HG03469 (cell line): Measurements from ENCODE around the gene ERC2.

Source experiments
- ATAC-seq: cut with Tn5 transposase; IDR thresholded peaks from one replicate; pipeline ENCODE4 v1.9.1; 2021; ENCODE audit warnings: mild to moderate bottlenecking, moderate library complexity, moderate number of reproducible peaks; ENCODE audit not compliant: unreplicated experiment

The ERC2 gene

DNA sequence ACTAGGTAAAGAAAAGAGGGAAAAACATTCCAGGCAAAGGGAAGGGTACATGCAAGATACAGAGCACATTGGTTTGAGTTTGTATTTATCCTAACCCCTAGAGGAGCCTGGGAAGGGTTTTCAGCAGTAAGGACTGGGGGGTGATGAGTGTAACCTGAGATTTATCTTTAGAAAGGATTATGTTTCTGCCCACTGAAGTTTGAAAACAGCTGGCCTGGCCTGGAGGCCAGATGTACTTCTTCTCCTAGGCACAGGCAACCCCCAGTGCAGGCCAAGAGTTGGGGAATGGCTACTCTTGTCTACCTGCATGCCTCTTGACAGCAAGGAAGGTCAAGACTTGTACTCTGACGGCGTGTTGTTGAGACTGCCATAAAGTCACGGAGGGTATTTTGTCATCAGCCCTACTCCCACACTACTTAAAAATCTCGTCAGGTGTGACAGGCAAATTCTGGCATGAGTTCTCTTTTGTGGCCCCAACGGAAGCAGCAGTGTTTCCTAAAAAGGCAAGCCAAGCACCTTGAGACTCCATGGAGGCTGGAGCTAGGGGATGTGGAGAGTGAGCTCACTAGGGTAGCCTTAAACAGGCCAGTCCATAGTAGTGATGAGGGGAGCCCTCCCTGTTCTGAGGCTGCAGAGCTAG, 739.7 kb downstream of the ERC2 start:
- ATAC-seq, result no peak

DNA sequence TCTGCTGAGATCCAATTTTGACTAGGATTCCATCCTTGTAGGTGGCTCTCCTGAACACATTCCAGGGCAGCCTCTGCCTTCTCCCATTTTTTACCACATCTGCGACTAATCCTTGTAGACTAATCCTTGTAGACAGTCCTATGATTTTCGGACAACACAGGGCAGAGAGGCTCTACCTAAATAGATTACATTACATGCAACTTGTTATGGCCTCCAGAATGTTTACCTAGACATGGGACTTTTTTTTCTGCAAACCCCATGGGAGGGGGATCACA, 741.8 kb downstream of the ERC2 start:
- ATAC-seq, result no peak

DNA sequence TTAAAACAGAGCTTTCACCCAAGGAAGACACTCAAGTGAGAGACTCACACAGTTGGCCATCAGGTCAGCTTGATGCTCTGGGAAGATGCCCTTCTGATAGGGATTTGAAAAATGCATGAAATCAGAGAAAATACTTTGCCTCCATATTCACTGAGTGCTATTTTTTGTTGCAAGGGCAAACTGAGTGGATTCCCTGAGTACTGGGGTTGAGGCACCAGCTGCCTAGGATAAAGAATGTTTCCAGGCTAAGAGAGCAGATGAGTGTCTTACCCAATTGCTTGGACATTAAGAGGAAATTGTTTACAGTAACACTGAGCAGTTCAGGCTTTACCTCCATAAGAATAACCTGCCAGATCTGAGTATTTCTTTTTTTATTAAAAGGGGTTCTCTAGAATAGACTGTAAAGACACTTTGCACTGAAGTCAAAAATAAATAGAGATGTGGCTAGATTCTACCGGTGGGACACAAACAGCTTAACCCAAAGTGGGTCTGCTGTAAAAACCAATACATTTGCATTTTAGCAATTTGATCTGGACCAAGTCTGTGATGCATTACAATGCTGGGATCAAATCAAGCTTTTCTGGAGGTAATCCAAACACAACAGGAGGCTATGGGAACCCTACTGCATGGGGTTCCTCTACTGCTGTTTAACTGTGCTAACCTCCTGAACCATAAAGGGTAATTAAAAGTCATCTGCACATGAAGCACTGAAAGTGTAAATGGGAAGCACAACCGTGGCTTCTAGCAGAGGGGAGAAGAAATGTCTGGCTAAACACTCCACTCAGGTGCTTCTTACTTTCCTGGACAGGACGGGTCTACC, 742.4 kb downstream of the ERC2 start:
- no peak for ATAC-seq

DNA sequence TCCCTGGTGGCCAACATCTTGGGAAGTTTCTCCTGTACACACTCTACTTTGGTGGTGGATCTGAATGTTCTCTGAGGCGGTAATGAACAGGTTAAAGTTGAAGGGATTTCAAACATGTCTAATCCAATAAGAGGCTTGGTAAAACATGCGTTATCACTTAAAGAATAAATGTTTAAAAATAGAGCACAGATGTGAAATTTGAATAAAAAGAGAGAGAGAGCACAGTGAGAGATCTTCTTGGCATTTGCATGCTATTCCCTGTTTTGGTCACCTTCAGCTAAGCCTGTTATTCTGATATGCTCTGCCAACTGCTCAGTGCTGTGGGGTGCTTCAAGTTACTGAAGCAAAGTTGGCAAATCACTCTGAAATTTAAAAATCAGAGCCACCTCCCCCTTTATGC, 743.4 kb downstream of the ERC2 start:
- peak; percentile 69 for ATAC-seq

DNA sequence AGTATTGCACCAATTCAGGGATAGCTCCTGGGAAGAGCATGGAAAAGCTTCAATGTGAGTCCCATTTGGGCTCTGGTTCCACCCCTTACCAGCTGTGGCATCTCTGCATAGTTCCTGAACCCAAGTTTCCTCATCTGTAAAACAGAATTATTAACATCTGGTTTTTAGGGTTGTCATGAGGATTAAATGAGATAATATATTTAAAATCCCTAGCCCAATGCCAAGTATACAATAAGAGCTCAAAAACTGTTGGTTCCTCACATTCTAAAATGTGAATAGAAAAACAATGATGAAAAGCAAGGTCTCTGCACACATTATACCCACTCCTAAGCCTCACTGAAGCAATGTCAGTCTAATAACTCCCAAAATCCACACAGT, 743.9 kb downstream of the ERC2 start:
- no peak for ATAC-seq

DNA sequence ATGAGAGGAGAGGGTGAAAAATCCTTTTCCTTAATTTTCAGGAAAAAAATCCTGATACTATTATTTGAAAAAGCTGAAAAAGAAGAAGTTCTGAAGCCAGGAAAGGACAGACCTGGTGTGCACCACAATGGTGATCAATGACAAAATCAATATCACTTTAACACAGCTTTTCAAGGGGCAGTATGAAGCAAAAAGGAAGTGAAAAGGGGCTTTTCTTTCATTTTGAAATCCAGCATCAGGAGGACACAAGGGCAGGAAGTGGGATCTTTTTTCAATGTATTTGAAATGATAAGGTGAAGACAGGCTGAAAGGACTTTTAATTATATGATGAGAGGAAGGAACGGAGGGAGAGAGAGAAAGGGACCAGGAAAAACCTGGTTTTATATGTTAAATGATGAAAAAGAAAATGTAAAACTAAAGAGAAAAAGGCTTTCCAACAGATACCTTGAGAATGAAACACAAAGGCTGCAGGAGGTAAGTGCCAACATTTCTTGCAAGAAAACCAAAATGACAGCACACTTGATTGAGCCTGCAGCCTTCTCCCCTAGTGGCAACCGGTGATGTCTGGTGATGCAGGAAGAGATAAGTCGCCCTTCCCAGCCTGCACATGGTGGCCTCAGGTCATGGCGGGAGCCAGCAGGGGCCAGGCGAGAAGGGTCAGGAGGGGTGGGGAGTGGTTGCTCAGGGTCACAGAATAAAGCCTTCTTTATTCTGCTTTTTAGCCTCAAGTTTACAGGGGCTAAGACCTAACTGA, 744.4 kb downstream of the ERC2 start:
- no peak for ATAC-seq

DNA sequence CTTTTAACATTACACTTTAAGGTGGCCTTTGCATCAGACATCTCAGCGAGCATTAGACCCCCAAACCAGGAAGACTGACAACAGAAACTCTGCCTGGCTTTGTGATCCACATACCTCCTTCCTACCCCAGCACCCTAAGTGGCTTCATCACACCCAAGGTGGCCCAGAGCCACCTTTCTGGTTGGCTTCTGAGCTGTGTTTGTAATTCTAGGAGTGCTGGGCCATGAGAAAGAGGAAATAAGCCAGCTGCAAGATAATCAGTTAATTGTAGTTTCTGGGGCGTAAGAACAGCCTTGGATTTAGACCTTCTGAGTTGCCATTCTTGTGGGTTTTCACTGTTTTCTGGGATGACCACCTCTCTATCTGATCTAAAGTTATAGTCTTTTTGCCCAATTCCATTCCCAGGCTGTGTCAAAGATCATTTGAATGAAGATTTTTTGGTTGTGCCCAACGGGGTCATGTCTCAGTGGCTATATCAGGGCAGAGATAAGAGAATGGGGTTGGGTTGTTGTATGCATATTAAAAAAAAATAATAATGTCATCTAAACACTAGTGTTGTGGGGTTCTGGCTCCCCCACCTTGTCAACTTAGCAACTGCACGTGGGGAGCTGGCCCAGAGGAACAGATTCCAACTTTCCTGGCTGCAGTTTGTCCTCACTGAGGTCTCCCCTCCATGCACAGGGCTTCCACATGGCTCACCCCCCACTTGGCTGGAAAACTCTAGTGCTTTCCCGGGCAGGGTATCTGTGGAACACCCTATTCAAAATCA, 746.4 kb downstream of the ERC2 start:
- no peak for ATAC-seq

DNA sequence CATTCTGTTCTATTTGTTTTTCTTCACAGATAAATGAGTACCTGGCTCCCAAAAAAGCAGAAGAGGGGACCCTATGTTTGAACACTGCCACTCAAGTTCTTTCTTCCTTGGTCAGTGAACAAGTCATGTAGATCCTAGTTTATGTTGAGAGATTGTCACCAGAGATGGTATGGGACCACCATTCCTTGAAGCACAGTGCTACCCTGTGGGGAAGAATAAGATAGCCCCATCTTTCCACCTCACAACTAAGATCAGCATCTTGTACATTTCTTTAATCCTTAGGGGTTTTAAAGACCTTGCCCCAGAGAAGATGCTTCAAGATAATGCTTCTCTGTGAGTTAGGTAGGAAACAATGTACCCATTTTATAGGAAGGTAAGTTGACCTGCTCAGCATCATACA, 747.7 kb downstream of the ERC2 start:
- no peak for ATAC-seq

DNA sequence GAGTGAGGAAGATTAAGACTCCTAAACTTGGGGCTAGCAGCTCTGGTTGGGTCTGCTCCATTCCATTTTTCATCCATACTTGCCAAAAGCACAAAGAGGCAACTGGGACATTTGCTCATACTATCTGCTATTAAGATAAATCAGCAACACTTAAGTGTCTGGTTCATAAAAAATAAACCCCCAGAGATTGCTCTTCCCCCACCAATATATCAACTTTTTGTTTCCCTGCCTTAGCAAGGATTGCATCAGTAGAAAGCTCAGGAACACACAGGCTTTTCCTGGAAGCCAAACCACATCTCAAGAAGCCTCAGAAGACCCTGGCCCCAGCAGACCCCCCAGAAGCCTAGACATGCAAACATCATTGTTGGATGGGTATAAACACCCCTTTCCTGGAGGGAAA, 748.8 kb downstream of the ERC2 start:
- no peak for ATAC-seq

DNA sequence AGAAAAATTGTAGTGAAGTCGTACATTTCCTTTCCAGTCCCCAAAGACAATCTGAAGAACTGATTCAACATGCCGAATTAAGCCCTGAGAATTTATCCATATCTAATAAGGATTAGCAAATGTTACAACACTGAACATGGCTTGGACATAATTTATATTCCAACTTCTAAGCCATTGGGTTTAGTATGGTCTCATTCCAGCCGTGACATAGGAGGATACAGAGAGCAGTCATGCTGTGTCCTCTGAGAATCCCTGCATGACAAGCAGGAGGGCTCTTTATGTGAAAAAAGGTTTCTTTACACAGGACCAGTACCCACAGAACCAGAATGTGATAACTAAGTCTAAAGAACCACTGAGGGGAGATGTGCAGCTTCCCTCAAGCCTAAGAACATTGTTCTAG, 749.3 kb downstream of the ERC2 start:
- no peak for ATAC-seq

DNA sequence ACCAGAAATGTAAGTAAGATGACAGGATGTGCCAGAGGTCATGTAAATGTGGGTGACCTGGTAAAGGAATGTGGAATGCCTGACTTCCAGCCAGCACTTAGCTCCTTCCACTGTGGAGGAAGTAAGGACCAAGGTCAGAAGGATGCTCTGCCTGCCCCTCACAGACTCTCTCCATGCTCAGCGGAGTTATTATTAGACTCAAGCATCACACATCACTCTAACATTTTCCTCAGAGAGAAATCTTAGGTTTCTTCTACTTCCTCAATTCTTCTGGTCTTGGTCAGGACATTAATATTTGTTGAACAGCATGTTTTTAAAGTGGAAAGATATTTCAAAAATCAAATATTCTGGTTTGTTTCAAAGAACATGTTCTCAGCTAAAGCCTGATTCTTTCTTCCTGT, 749.7 kb downstream of the ERC2 start:
- no peak for ATAC-seq

DNA sequence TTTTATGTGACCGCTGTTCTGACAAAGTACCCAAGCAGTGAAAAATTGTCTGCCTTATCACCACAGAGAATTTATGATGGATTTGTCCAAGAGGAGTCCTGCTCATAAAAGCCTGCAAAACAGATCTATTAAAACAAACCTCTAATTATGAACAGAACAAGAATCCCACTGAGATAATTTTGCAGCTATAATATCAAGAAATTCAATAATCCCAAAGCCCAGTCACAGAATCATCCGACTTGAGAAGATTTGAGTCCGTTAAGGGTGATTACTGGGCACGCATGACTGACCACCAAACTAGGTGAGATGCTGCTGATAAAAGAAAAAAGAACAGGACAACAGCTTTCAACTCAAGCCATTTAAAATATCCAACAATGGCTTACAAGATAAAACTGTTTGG, 750.2 kb downstream of the ERC2 start:
- ATAC-seq, result no peak

DNA sequence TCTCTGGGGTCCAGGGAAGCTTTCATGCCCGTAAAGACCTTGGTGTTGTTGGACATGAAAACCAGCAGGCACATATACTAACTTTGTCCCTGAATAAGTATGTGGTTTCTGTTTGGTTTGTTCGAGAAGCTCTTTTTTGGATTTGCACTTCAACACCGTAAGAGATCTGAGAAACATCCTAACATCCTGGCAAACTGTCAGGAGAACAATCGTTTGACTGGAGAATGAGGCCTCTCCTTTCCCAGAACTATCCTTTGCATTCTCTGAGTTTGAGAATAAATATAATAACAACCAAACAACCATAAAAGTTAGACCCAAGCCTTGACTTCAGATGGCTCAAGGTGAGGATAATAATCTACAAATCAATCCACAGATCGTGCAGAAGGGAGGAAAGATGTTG, 750.8 kb downstream of the ERC2 start:
- ATAC-seq, result no peak

DNA sequence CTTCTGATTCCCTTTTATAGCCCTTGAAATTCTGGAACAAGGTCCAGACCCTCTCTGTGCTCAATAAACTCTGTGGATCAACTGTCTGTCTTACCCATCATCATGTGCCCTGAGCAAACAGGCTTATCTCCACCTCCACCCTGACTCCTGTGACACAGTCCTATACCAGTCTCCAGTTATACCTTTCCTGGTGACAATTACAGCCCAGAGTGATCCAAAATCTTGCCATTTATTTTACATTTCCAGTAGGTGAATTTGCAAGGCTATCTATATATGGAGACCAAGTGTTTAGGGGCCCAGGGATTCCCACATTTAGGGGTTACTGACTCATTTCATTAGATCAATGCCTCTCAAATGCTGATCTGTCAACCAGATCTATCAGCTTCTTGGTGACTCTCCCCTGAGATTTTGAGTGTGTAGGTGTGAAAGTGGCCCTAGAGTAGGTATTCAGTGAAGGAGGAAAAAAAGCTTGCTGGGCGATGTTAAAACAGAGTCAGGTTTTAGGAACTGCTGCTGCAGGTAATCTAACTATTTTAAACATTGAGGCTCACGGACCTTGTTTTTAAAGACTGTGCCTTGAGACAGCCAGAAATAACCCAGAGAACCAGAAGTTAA, 751.5 kb downstream of the ERC2 start:
- no peak for ATAC-seq

DNA sequence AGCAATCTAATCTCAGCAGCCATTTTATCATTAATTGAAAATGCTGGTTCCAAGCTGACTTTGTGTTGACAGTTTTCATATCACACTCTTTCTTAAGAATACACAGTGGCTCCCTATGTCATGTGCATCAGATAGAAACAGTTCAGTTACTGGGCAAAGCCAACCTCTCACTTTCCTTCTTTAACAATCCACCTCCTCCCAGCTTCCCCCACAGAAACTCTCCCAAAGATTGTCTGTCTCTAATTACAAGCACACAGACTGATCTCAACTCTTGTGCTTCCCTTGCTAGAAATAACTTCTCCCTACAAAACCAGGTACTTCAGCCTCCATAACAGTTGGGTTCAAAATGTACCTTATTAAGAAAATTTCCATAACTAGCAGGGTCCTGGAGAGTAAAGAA, 752.2 kb downstream of the ERC2 start:
- no peak for ATAC-seq

DNA sequence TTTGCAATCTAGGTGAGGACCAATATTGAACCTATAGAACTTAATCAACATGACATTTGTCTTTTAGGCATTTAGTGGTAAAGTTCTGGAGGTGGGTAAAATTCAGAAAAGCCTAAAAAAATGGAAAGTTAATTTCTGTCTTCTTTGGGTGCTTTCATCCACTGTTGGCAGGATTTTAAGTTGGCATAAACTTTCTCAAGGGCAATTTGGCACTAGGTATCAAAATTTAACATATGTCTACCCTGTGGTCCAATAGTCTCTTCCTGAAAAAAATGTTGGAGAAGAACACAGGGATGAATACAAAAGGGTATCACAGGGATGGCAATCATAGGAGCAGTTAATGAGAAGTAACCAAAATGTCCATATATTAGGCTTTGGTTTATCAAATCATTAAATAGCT, 754.2 kb downstream of the ERC2 start:
- ATAC-seq, result no peak

DNA sequence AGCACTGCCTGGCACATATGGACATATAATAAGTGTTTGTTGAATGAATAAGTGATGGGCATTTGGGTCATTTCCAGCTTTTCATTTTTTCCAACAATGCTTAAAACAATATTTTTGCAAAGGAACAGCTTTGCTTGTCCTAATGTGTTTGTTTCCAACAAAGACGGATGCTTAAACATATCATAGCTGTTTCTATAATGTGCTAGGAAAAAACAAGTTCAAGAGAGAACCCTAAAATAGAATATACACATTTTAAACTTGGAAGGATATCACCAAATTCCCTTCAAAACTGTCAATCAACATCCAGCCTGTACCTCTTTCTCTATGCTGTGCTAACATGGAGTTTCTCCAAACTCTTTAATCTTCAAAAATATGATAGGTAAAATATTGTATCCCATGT, 756.6 kb downstream of the ERC2 start:
- no peak for ATAC-seq

DNA sequence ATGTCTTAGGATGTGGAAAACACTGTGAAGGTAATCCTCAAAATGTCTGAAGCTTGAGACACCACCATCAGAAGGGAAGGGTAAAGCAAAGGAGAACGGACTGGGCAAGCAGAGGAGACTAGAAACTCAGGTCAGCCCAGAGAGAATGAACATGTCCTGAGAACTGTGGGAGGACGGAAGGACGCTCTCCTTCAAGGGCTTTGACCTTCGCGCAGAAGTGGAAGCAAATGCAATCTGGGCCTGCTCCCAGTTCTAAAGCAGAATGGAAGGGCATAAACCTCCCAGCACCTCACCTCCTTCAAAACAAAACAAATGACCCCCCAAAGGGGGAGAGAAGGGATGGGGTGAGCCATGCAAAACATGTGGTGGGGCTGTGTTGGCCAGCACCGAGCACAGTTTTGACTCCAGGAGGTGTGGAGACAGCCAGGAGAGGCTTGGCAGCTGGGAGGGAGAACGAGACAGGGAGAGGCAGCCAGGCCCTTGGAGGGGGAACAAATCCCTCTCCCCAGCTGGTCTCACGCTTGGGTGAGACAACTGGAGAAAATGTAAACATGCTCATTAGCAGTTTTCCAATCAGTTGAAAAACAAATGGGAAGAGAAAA, 758.8 kb downstream of the ERC2 start:
- no peak for ATAC-seq

DNA sequence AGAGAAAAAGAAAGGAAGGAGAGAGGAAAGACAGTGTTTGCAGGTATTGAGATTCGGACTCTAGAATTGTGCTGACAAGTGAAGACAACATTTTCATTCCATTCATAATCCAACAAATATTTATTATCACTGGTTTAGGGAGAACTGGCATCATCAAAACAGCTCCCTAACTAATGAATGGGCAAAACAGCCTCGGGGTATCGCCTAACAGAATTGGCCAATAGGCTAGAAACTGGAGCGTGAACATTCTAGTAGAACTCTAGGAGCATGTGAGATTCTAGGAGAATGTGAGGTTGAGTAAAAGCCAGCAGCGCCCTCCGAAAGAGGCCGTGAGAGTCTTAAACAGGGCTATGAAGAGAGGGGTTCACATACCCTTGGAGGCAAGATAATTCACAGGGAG, 759.3 kb downstream of the ERC2 start:
- no peak for ATAC-seq

DNA sequence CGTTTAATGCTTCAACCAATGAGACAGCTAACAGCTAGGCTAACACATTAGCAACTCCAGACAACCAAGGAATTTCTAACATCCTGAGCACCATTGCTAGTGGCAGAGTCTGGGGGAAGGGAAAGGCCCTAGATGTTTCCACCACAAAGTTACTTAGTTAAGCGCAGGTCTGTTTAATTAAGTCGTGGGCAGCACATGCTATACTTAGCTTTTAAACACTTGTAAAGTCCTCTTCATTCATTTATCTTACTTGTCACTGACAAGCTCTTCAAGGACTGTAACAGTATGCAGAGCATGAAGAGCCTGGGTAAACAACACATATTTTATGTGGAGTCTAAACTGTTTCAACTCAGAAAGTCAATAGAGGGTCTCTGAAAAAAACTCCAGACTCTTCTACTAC, 760.0 kb downstream of the ERC2 start:
- no peak for ATAC-seq

DNA sequence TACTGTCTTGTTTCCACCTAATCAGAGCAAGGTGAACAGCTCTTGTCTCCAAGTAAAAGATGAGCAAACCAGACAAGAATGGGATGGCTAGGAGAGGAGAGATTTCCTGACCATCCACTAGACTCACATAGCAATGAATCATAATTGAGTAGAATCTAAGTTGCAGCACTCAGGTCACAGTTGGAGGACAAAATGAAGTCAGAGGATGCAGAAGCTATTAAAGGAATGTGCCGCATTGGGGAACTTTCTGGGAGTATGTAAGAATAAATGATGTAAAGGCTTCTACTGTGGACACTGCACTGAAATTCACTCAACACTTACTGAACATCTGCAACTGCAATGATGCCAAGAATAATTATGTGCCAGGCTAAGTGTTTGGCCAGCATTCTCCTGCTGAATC, 763.7 kb downstream of the ERC2 start:
- ATAC-seq, result no peak
